ENCODE results near the gene CACNA1B. TPM values are rescaled to one million over a fixed set of nuclear protein-coding genes. Genes with fewer than 3 reads are reported as not detected.

CACNA1B gene
- total RNA-seq, 1 donor from 2014 or later = 3.1 TPM

- no peaks in the 10 kb centered on the region for H3K27me3 Mint-ChIP-seq (ENCODE audit: low read depth)
- H3K4me3 Mint-ChIP-seq = no peak overlapping the region
- no peak for TF ChIP-seq CTCF (conservative IDR thresholded peaks at IDR 0.05)
- no peak overlapping the region for H3K27ac Mint-ChIP-seq (ENCODE audit: unreplicated experiment)
- H3K9me3 Mint-ChIP-seq = no peaks in the 10 kb centered on the region
- no peak for DNase-seq (ENCODE audit: low read depth, low spot score)
- no peaks in the 10 kb centered on the region for H3K4me1 Mint-ChIP-seq
- H3K36me3 Mint-ChIP-seq (ENCODE audit: low read depth) = no peaks in the 10 kb centered on the region
Observed at GRCh38 chr9:138049085-138049778, 171.7 kb downstream of the CACNA1B start.

GRCh38 chr9:138049779-138050471 lies 172.3 kb downstream of the CACNA1B start:
- Mint-ChIP-seq H3K4me3 (no peak overlapping the region), H3K36me3 (ENCODE audit: low read depth) (no peaks in the 10 kb centered on the region), H3K9me3 (no peaks in the 10 kb centered on the region), H3K27me3 (ENCODE audit: low read depth) (no peaks in the 10 kb centered on the region), H3K27ac (ENCODE audit: unreplicated experiment) (no peak overlapping the region), H3K4me1 (no peaks in the 10 kb centered on the region)
- TF ChIP-seq CTCF (conservative IDR thresholded peaks at IDR 0.05) = no peak
- DNase-seq (ENCODE audit: low read depth, low spot score) = no peak

GRCh38 chr9:138050472-138051330 lies 173.1 kb downstream of the CACNA1B start:
- Mint-ChIP-seq H3K27ac (ENCODE audit: unreplicated experiment) (no peak overlapping the region), H3K27me3 (ENCODE audit: low read depth) (no peaks in the 10 kb centered on the region), H3K9me3 (no peaks in the 10 kb centered on the region), H3K36me3 (ENCODE audit: low read depth) (no peaks in the 10 kb centered on the region), H3K4me1 (no peaks in the 10 kb centered on the region), H3K4me3 (no peak overlapping the region)
- DNase-seq (ENCODE audit: low read depth, low spot score) = no peak
- no peak for TF ChIP-seq CTCF (conservative IDR thresholded peaks at IDR 0.05)

GRCh38 chr9:138051586-138052321 lies 174.2 kb downstream of the CACNA1B start:
- Mint-ChIP-seq H3K4me3 (no peak overlapping the region), H3K36me3 (ENCODE audit: low read depth) (no peaks in the 10 kb centered on the region), H3K4me1 (no peaks in the 10 kb centered on the region), H3K27me3 (ENCODE audit: low read depth) (no peaks in the 10 kb centered on the region), H3K9me3 (no peaks in the 10 kb centered on the region), H3K27ac (ENCODE audit: unreplicated experiment) (no peak overlapping the region)
- TF ChIP-seq CTCF (conservative IDR thresholded peaks at IDR 0.05) = no peak
- DNase-seq (ENCODE audit: low read depth, low spot score) = no peak

- no peaks in the 10 kb centered on the region for H3K9me3 Mint-ChIP-seq
- H3K4me1 Mint-ChIP-seq = no peaks in the 10 kb centered on the region
- no peak overlapping the region for H3K4me3 Mint-ChIP-seq
- DNase-seq (ENCODE audit: low read depth, low spot score) = no peak
- no peaks in the 10 kb centered on the region for H3K27me3 Mint-ChIP-seq (ENCODE audit: low read depth)
- TF ChIP-seq CTCF (conservative IDR thresholded peaks at IDR 0.05) = no peak
- no peaks in the 10 kb centered on the region for H3K36me3 Mint-ChIP-seq (ENCODE audit: low read depth)
- peak overlapping the region; percentile 27 for H3K27ac Mint-ChIP-seq (ENCODE audit: unreplicated experiment)
Observed at GRCh38 chr9:138052322-138052615, 174.7 kb downstream of the CACNA1B start.

All from neural crest cell (in vitro differentiated cells).